Measurements from ENCODE around the gene ZNG1A.
"Not testable (repeated sequence)": the region's sequence is repeated elsewhere in the genome, so short reads cannot be mapped to it uniquely, and the experiment has no call there.

The ZNG1A gene

GRCh38 chr9:169757-170156 lies 9.1 kb downstream of the ZNG1A start:
- H3K4me3 ChIP-seq (ENCODE audit: low read depth, low read length); DNase-seq (ENCODE audit: low read depth): not testable (repeated sequence)

GRCh38 chr9:159871-160270 lies 19.0 kb downstream of the ZNG1A start:
- peak; percentile 50 for DNase-seq (ENCODE audit: low read depth)
- not testable (repeated sequence) for H3K4me3 ChIP-seq (ENCODE audit: low read depth, low read length)

- not testable (repeated sequence) for DNase-seq (ENCODE audit: low read depth); H3K4me3 ChIP-seq (ENCODE audit: low read depth, low read length)
Observed at GRCh38 chr9:151173-151572, 27.7 kb downstream of the ZNG1A start.

GRCh38 chr9:139880-140279 lies 39.0 kb downstream of the ZNG1A start:
- not testable (repeated sequence) for DNase-seq (ENCODE audit: low read depth); H3K4me3 ChIP-seq (ENCODE audit: low read depth, low read length)

- not testable (repeated sequence) for H3K4me3 ChIP-seq (ENCODE audit: low read depth, low read length)
- peak; percentile 11 for DNase-seq (ENCODE audit: low read depth)
Observed at GRCh38 chr9:117995-118467, 60.8 kb downstream of the ZNG1A start, which contains the start of gene FOXD4. TSS of gene FOXD4 (minus strand) at chr9:118417. CDS start at chr9:118119, 298 bp downstream.

- H3K4me3 ChIP-seq (ENCODE audit: low read depth, low read length); DNase-seq (ENCODE audit: low read depth): not testable (repeated sequence)
Observed at GRCh38 chr9:117144-117994, 61.5 kb downstream of the ZNG1A start.

GRCh38 chr9:116239-117077 lies 62.4 kb downstream of the ZNG1A start:
- not testable (repeated sequence) for DNase-seq (ENCODE audit: low read depth); H3K4me3 ChIP-seq (ENCODE audit: low read depth, low read length)

- peak; percentile 14 for DNase-seq (ENCODE audit: low read depth)
- H3K4me3 ChIP-seq (ENCODE audit: low read depth, low read length), result not testable (repeated sequence)
Observed at GRCh38 chr9:115118-115451, 63.8 kb downstream of the ZNG1A start.

- peak; percentile 28 for DNase-seq (ENCODE audit: low read depth)
- peak overlapping the region; percentile 57 for H3K4me3 ChIP-seq (ENCODE audit: low read depth, low read length)
Observed at GRCh38 chr9:114267-115117, 64.4 kb downstream of the ZNG1A start.

- H3K4me3 ChIP-seq (ENCODE audit: low read depth, low read length), result peak overlapping the region; percentile 57
- DNase-seq (ENCODE audit: low read depth), result peak; percentile 79
Observed at GRCh38 chr9:113468-114266, 65.2 kb downstream of the ZNG1A start.

GRCh38 chr9:112589-113467 lies 66.0 kb downstream of the ZNG1A start:
- peak; percentile 48 for DNase-seq (ENCODE audit: low read depth)
- not testable (repeated sequence) for H3K4me3 ChIP-seq (ENCODE audit: low read depth, low read length)

GRCh38 chr9:110672-111071 lies 68.2 kb downstream of the ZNG1A start:
- H3K4me3 ChIP-seq (ENCODE audit: low read depth, low read length); DNase-seq (ENCODE audit: low read depth): not testable (repeated sequence)

GRCh38 chr9:109540-109939 lies 69.3 kb downstream of the ZNG1A start:
- H3K4me3 ChIP-seq (ENCODE audit: low read depth, low read length); DNase-seq (ENCODE audit: low read depth): not testable (repeated sequence)

GRCh38 chr9:108742-109495 lies 69.9 kb downstream of the ZNG1A start:
- DNase-seq (ENCODE audit: low read depth); H3K4me3 ChIP-seq (ENCODE audit: low read depth, low read length): not testable (repeated sequence)

- not testable (repeated sequence) for DNase-seq (ENCODE audit: low read depth); H3K4me3 ChIP-seq (ENCODE audit: low read depth, low read length)
Observed at GRCh38 chr9:105991-106390, 72.9 kb downstream of the ZNG1A start.

- DNase-seq (ENCODE audit: low read depth); H3K4me3 ChIP-seq (ENCODE audit: low read depth, low read length): not testable (repeated sequence)
Observed at GRCh38 chr9:100430-100829, 78.4 kb downstream of the ZNG1A start.

- H3K4me3 ChIP-seq (ENCODE audit: low read depth, low read length), result not testable (repeated sequence)
- DNase-seq (ENCODE audit: low read depth), result peak; percentile 4
Observed at GRCh38 chr9:99867-100266, 79.0 kb downstream of the ZNG1A start.
